NOMO-1 (cell line): ENCODE data around the gene C11orf54.

Experiments
- DNase-seq, 2 experiments: peaks; one replicate each; lab custom pipeline; 2025; ENCODE audit not compliant: unreplicated experiment in 2 of 2; lab: John Stamatoyannopoulos, UW

C11orf54 gene

GRCh38 chr11:93765551-93765950, 24.1 kb downstream of the C11orf54 start:
- no peak for DNase-seq

GRCh38 chr11:93766504-93766903, 25.0 kb downstream of the C11orf54 start:
- DNase-seq = no peak

GRCh38 chr11:93767018-93767417, 25.5 kb downstream of the C11orf54 start:
- no peak for DNase-seq

- no peak for DNase-seq
These were observed 28.7 kb downstream of the C11orf54 start for GRCh38 chr11:93770160-93770559.

GRCh38 chr11:93772123-93772522, 30.7 kb downstream of the C11orf54 start:
- DNase-seq = no peak

- no peak for DNase-seq
These were observed 31.6 kb downstream of the C11orf54 start for GRCh38 chr11:93773045-93773477.

- no peak for DNase-seq
These were observed 32.2 kb downstream of the C11orf54 start for GRCh38 chr11:93773601-93774200.

GRCh38 chr11:93774560-93774959, 33.1 kb downstream of the C11orf54 start:
- DNase-seq = peak in 1 of 2 experiments; percentile 35

- no peak for DNase-seq
These were observed 33.8 kb downstream of the C11orf54 start for GRCh38 chr11:93775289-93775688.

GRCh38 chr11:93783362-93783761, 41.9 kb downstream of the C11orf54 start:
- DNase-seq = no peak

- no peak for DNase-seq
These were observed 42.3 kb downstream of the C11orf54 start for GRCh38 chr11:93783765-93784144.

GRCh38 chr11:93784145-93784934, 42.9 kb downstream of the C11orf54 start, which contains the start of gene MED17:
MED17 (plus strand) TSS chr11:93784282; CDS start chr11:93784514, 232 bp downstream.
- DNase-seq = peak; percentile 92 to 94

GRCh38 chr11:93784935-93785360, 43.5 kb downstream of the C11orf54 start:
- no peak for DNase-seq

GRCh38 chr11:93791493-93791892, 50.0 kb downstream of the C11orf54 start:
- no peak for DNase-seq

GRCh38 chr11:93796441-93797231, 55.2 kb downstream of the C11orf54 start:
- DNase-seq = no peak

GRCh38 chr11:93801366-93801765, 59.9 kb downstream of the C11orf54 start:
- no peak for DNase-seq

GRCh38 chr11:93804879-93805278, 63.4 kb downstream of the C11orf54 start:
- DNase-seq = no peak

GRCh38 chr11:93807980-93808379, 66.5 kb downstream of the C11orf54 start:
- DNase-seq = no peak

GRCh38 chr11:93813974-93814373, 72.5 kb downstream of the C11orf54 start:
- DNase-seq = no peak
